ENCODE measurements around the gene MAPK8IP2. TPM values are rescaled to one million over a fixed set of nuclear protein-coding genes. Genes with fewer than 3 reads are reported as not detected.

MAPK8IP2 gene
- total RNA-seq (1.1 TPM), polyA plus RNA-seq (ENCODE audit: insufficient read depth, low read depth, low replicate concordance) (1.0 TPM)
- long read RNA-seq, donor 1 = 0 reads
- long read RNA-seq, donor 2 = 0 reads
- long read RNA-seq, donor 3 = 0 reads
- long read RNA-seq, donor 4 = 0 reads
- long read RNA-seq, donor 5 = 0 reads
- long read RNA-seq, donor 6 = 0 reads
- long read RNA-seq, donor 7, partial matches to known transcripts = 0 of 2 reads
- long read RNA-seq, donor 7, other reads (novel, unspliced or antisense) = 0 of 2 reads
- long read RNA-seq, donor 8 = 0 reads
- long read RNA-seq, donor 9 = 0 reads
- long read RNA-seq, donor 10 = 0 reads

- TF ChIP-seq CTCF (IDR thresholded peaks at IDR 0.05; ENCODE audit: borderline replicate concordance, extremely low read depth, insufficient read depth) = no peak
- DNase-seq = peak in 1 of 5 donors; percentile 69
- Histone ChIP-seq H3K36me3 (ENCODE audit: control insufficient read depth in 2 of 3, insufficient read depth in 3 of 3, low read length in 3 of 3) (no peaks in the 10 kb centered on the region), H3K27ac (ENCODE audit: low read depth in 2 of 2, low read length in 2 of 2) (no peak within 1 kb of the TSS), H3K9me3 (ENCODE audit: control insufficient read depth in 2 of 3, insufficient read depth in 1 of 3, low read length in 3 of 3) (no peaks in the 10 kb centered on the region), H3K9ac (ENCODE audit: low read length in 3 of 3) (no peak within 1 kb of the TSS), H3K4me1 (ENCODE audit: control insufficient read depth in 2 of 3, insufficient read depth in 2 of 3, low read depth in 1 of 3, low read length in 3 of 3) (peaks cover 0 to 2% (median 0%) of the 10 kb centered on the region in 3 donors), H3K27me3 (ENCODE audit: control insufficient read depth, insufficient read depth, low read length) (peaks cover 18% of the 10 kb centered on the region), H3K4me3 (ENCODE audit: low read length in 3 of 3) (no peak within 1 kb of the TSS)
- no peak for FAIRE-seq
- intact Hi-C loops (cut with DNase I) = no loop called here
Observed at GRCh38 chr22:50600538-50600937, at the start of gene MAPK8IP2. Gene MAPK8IP2, plus strand, starts transcription at chr22:50600793. Its CDS starts 26 bp downstream, at chr22:50600819.

GRCh38 chr22:50551160-50551752, 49.3 kb upstream of the MAPK8IP2 start:
- intact Hi-C loops (cut with DNase I) = no loop called here
- DNase-seq (no peak), FAIRE-seq (no peak)
- Histone ChIP-seq H3K4me3 (ENCODE audit: low read length in 3 of 3) (no peak overlapping the region), H3K9me3 (ENCODE audit: control insufficient read depth in 2 of 3, insufficient read depth in 1 of 3, low read length in 3 of 3) (no peaks in the 10 kb centered on the region), H3K27ac (ENCODE audit: low read depth in 2 of 2, low read length in 2 of 2) (no peak overlapping the region), H3K4me1 (ENCODE audit: control insufficient read depth in 2 of 3, insufficient read depth in 2 of 3, low read depth in 1 of 3, low read length in 3 of 3) (no peaks in the 10 kb centered on the region), H3K9ac (ENCODE audit: low read length in 3 of 3) (no peak overlapping the region), H3K36me3 (ENCODE audit: control insufficient read depth in 2 of 3, insufficient read depth in 3 of 3, low read length in 3 of 3) (no peaks in the 10 kb centered on the region), H3K27me3 (ENCODE audit: control insufficient read depth, insufficient read depth, low read length) (peaks cover 6% of the 10 kb centered on the region)
- TF ChIP-seq CTCF (IDR thresholded peaks at IDR 0.05; ENCODE audit: borderline replicate concordance, extremely low read depth, insufficient read depth) = no peak

DNA sequence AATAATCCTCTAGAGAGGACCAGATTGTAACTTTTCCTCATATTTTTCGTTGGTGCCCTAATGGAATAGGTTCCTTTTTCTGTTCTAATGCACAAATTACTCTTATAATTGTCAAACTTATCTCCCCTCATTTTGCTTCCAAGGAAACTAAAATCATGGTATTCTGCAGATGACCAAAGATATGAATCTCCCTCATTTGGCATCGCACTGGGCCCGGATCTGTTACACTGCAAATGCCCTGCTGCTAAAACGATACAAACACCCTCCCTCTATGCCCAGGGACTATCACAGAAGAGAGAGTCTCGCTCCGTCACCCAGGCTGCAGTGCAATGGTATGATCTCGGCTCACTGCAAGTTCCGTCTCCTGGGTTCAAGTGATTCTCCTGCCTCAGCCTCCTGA, 47.3 kb upstream of the MAPK8IP2 start:
- intact Hi-C loops (cut with DNase I) = no loop called here

More for the DNA sequence above, 47.3 kb upstream of the MAPK8IP2 start:
- FAIRE-seq (no peak), DNase-seq (no peak)
- Histone ChIP-seq H3K4me1 (ENCODE audit: control insufficient read depth in 2 of 3, insufficient read depth in 2 of 3, low read depth in 1 of 3, low read length in 3 of 3) (no peaks in the 10 kb centered on the region), H3K4me3 (ENCODE audit: low read length in 3 of 3) (no peak overlapping the region), H3K9ac (ENCODE audit: low read length in 3 of 3) (no peak overlapping the region), H3K27me3 (ENCODE audit: control insufficient read depth, insufficient read depth, low read length) (peaks cover 4% of the 10 kb centered on the region), H3K36me3 (ENCODE audit: control insufficient read depth in 2 of 3, insufficient read depth in 3 of 3, low read length in 3 of 3) (no peaks in the 10 kb centered on the region), H3K27ac (ENCODE audit: low read depth in 2 of 2, low read length in 2 of 2) (no peak overlapping the region), H3K9me3 (ENCODE audit: control insufficient read depth in 2 of 3, insufficient read depth in 1 of 3, low read length in 3 of 3) (no peaks in the 10 kb centered on the region)
- TF ChIP-seq CTCF (IDR thresholded peaks at IDR 0.05; ENCODE audit: borderline replicate concordance, extremely low read depth, insufficient read depth) = no peak

All from kidney (tissue), 22 donors.